Pancreas (tissue), 10 donors: ENCODE results near the gene SOX5. TPM values are rescaled to one million over a fixed set of nuclear protein-coding genes. Genes with fewer than 3 reads are reported as not detected.

ENCODE experiments used
- ATAC-seq, 4 donors: fragments of 200-7000 bp; cut with Tn5 transposase; one replicate each; pipeline versions ENCODE4 v1.8.0 to v1.9.1; 2020; ENCODE audit warnings: mild to moderate bottlenecking in 4 of 4, moderate library complexity in 4 of 4
- DNase-seq, 6 donors: peaks; one replicate each; pipeline ENCODE4 v3.0.0-alpha.2; 2020
- FAIRE-seq: peaks from 2 replicates; lab custom pipeline; 2012; peaks lifted over from hg19 to GRCh38; lab: Jason Lieb, UNC
- H3K27ac ChIP-seq, 4 donors: fragments of 200-600 bp; sonication (generic); 1 replicate in 3 of 4; 2 replicates in 1 of 4; pipeline versions ENCODE4 v1.5.0 to v1.8.0; 2020
- H3K27me3 ChIP-seq, 4 donors: fragments of 200-600 bp; one replicate each; pipeline ENCODE4 v1.8.0; 2021
- H3K36me3 ChIP-seq, 3 donors: fragments of 200-600 bp; sonication (generic) in 1 of 3; one replicate each; pipeline versions ENCODE4 v1.5.0 to v1.8.0; 2020 to 2021
- H3K4me1 ChIP-seq, 3 donors: fragments of 200-600 bp; one replicate each; pipeline ENCODE4 v1.8.0; 2021
- H3K4me3 ChIP-seq, 4 donors: fragments of 200-600 bp; sonication (generic) in 2 of 4; one replicate each; pipeline versions ENCODE4 v1.5.0 to v1.8.0; 2020 to 2021
- H3K9me3 ChIP-seq, 4 donors: fragments of 200-600 bp; one replicate each; pipeline ENCODE4 v1.8.0; 2021
- WGBS, 2 donors: extraction: QIAGEN DNeasy Blood & Tissue Kit; methylation state at CpG; one replicate each; pipeline ENCODE4 v1.1.7; 2013; 5-methylcytosine and 5-hydroxymethylcytosine counted together
- intact Hi-C, 3 donors: fragments of 100-400 bp; cut with DNase I; formaldehyde crosslinking; loops; one replicate each; pipeline versions ENCODE4 v1.11.1 to v1.14.2; 2022
- polyA plus RNA-seq, 2 donors: library from polyadenylated mRNA; stranded (reverse); fragments of 200-250 nt; gene quantifications; one replicate each; pipeline ENCODE4 v1.2.3, GENCODE V29; 2013
- total RNA-seq, 6 donors: library from RNA; stranded (reverse); fragmentation: NEBNext Ultra II Directional in 4 of 6; extraction: Animal tissue kit (Norgen Biotek cat#: 25700) in 4 of 6; gene quantifications; one replicate each; pipeline versions ENCODE4 v1.2.1 to v1.2.4, GENCODE V29; 2021 to 2023
- TF ChIP-seq, protein P1 (sequence below), 4 donors: fragments of 200-600 bp; sonication (generic) in 3 of 4; IDR thresholded peaks; one replicate each; pipeline versions ENCODE4 v1.5.0 to v1.8.0; 2021; ENCODE audit warnings: antibody characterized with exemption in 4 of 4
- donor health status: healthy with polysubstance abuse.
- donor health status: DM: no; HTN: no; CAD: no; lungs with moderate emphysema.
- donor health status: DM: no; HTN: no; CAD: no.
- donor health status: control.
- donor health status: control.
- donor health status: Bipolar disorder and iron deficiency.
- donor health status: DM: yes; HTN: yes; CAD: no.
- donor health status: DM: no; HTN: no; CAD: no.
- donor health status: DM: no; HTN: no; CAD: no.
- donor health status: DM: yes; HTN: yes; CAD: no.

Gene SOX5
- total and polyA plus RNA-seq, 8 donors: 0.47 to 2.5 (median 1.6) TPM

DNA sequence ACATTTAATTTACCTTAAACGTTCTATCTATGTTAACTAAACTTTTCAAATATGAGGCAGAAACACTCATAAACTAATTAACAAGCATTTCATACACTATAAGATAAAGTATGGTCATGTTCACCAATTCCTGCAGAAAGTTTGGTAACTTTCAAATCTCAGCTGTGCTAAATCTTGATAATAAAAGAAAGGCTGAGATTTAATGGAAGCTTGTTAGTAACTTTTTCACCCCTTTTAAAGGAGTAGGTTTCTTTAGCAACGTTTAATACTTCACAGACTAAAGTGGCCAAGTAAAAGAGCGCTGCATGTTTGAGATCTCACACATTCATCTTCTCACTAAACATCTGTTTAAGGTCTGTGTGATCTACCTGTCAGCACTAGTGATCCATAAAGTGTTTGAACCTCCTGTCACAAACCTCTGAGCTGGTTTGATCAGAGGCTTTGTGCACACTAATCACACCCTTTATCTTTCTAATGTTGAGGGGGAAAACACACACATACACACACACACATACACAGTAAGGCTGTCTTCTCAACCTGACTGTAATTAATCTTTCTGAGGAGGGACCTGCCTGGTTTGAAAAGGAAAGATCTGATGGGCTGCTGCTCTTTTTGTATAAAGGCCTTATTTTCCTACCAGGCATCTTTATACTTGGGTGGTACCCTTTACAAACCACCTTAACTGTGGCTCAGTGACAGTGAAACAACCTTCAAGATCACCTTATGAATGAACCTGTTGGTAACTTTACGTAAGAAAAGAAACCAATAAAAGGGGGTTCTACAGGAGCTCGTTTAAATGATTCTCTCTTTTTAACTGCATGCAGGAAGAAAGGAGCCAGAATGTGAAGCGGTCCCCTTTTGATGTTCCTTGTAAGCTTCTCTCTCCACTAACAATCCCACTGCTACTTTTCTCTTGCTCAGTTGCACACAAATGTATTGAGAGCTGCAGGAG is 244.2 kb downstream of the SOX5 start:
- intact Hi-C loops: no loop called here
- WGBS, 2 donors: 53 to 59% methylated on average over 6 of the region's 6 CpGs
- no peak overlapping the region for H3K27ac ChIP-seq
- H3K27me3 ChIP-seq: no peaks in the 10 kb centered on the region
- TF ChIP-seq, protein P1, sequence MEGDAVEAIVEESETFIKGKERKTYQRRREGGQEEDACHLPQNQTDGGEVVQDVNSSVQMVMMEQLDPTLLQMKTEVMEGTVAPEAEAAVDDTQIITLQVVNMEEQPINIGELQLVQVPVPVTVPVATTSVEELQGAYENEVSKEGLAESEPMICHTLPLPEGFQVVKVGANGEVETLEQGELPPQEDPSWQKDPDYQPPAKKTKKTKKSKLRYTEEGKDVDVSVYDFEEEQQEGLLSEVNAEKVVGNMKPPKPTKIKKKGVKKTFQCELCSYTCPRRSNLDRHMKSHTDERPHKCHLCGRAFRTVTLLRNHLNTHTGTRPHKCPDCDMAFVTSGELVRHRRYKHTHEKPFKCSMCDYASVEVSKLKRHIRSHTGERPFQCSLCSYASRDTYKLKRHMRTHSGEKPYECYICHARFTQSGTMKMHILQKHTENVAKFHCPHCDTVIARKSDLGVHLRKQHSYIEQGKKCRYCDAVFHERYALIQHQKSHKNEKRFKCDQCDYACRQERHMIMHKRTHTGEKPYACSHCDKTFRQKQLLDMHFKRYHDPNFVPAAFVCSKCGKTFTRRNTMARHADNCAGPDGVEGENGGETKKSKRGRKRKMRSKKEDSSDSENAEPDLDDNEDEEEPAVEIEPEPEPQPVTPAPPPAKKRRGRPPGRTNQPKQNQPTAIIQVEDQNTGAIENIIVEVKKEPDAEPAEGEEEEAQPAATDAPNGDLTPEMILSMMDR (IDR thresholded peaks at IDR 0.05): no peak
- H3K9me3 ChIP-seq: no peaks in the 10 kb centered on the region
- DNase-seq (no peak), ATAC-seq (no peak), FAIRE-seq (no peak)
- H3K36me3 ChIP-seq: no peaks in the 10 kb centered on the region
- H3K4me3 ChIP-seq: no peak overlapping the region
- H3K4me1 ChIP-seq: no peaks in the 10 kb centered on the region

DNA sequence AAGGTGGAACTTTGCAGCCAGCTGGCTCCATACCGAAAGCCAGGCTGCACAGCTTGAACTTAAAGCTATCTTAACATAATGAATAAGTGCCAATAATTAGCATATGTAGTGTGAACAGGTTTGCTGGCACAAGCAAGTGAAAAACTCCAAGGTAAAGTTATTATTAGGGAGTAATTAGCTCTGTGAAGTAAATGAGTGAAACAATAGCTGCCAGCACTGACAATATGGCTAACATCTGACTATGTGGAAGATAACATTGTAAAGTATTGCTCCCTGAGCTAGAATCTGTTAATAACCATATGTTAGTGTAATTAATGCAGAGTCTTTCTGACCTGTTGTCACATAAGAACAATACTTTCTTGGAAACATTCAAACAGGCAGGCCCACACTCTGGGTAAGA is 246.4 kb downstream of the SOX5 start:
- Histone ChIP-seq H3K4me1 (no peaks in the 10 kb centered on the region), H3K9me3 (no peaks in the 10 kb centered on the region), H3K27me3 (no peaks in the 10 kb centered on the region), H3K27ac (no peak overlapping the region), H3K4me3 (no peak overlapping the region), H3K36me3 (no peaks in the 10 kb centered on the region)
- TF ChIP-seq, protein P1 (IDR thresholded peaks at IDR 0.05): no peak
- DNase-seq (no peak), ATAC-seq (no peak), FAIRE-seq (no peak)
- intact Hi-C loops: no loop called here
- WGBS, 2 donors: 81 to 83% methylated on average over 1 of the region's 1 CpG

DNA sequence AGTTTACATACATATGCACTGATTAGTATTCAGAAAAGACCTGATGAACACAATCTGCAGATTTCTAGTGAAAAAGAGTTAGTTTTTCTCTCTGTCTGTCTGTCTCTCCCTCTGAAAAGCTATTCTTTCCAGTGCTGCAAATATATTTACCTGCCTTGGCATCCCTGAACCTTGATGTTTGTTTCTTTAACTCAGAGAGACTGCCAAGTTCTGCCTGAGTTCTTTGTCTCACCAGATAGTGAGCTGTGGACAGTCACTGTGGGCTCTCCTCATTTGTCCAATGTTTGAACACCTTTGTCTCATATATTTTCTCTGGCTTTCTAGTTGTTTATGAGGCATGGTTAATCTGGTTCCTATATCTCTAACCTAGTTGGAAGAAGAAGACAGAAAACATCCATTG is 250.4 kb downstream of the SOX5 start:
- no peaks in the 10 kb centered on the region for H3K4me1 ChIP-seq
- no peaks in the 10 kb centered on the region for H3K36me3 ChIP-seq
- no peak overlapping the region for H3K4me3 ChIP-seq
- no peak for FAIRE-seq
- no peak for ATAC-seq
- H3K27ac ChIP-seq: no peak overlapping the region
- TF ChIP-seq, protein P1 (IDR thresholded peaks at IDR 0.05): no peak
- intact Hi-C loops: no loop called here
- no peak for DNase-seq
- no peaks in the 10 kb centered on the region for H3K27me3 ChIP-seq
- H3K9me3 ChIP-seq: no peaks in the 10 kb centered on the region

DNA sequence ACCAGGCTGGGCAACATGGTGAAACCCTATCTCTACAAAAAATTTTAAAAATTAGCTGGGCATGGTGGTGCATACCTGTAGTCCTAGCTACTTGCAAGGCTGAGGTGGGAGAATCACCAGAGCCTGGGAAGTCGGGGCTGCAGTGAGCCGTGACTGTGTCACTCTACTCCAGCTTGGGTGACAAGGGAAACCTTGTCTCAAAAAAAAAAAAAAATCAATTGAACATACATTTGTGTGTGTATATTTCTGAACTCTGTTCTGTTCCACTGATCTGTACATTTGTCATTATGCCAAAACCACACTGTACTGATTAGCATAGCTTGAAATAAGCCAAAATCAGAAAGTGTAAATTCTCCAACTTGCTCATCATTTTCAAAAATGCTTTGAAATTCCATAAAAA is 254.6 kb downstream of the SOX5 start:
- no peak overlapping the region for H3K27ac ChIP-seq
- 31 to 32% methylated on average over 2 of the region's 2 CpGs for WGBS, 2 donors
- H3K4me1 ChIP-seq: no peaks in the 10 kb centered on the region
- H3K4me3 ChIP-seq: no peak overlapping the region
- ATAC-seq (no peak), DNase-seq (no peak), FAIRE-seq (no peak)
- H3K9me3 ChIP-seq: no peaks in the 10 kb centered on the region
- no peaks in the 10 kb centered on the region for H3K36me3 ChIP-seq
- intact Hi-C loops: no loop called here
- H3K27me3 ChIP-seq: no peaks in the 10 kb centered on the region
- TF ChIP-seq, protein P1 (IDR thresholded peaks at IDR 0.05): no peak

DNA sequence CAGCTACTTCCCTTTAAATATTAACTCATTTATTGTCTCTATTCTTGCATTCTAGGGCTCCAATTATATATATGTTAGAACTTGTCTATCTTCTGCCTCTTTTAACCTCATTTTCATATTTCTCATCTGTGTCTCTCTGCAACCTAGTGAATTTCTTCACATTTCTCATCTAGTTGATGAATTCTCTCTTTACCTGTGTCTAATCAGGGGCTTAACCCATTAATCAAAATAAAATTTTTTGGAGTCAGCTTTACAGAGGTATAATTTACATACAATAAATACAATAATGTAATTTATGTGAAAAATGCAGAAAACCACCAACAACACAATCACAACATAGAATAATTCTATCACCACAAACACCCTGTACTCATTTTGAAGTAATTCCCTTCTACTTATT is 255.2 kb downstream of the SOX5 start:
- intact Hi-C loops: no loop called here
- no peak for DNase-seq
- no peaks in the 10 kb centered on the region for H3K9me3 ChIP-seq
- TF ChIP-seq, protein P1 (IDR thresholded peaks at IDR 0.05): no peak
- no peak overlapping the region for H3K4me3 ChIP-seq
- FAIRE-seq: no peak
- no peak overlapping the region for H3K27ac ChIP-seq
- no peaks in the 10 kb centered on the region for H3K27me3 ChIP-seq
- no peaks in the 10 kb centered on the region for H3K4me1 ChIP-seq
- ATAC-seq: no peak
- H3K36me3 ChIP-seq: no peaks in the 10 kb centered on the region
